Mucosa of stomach (tissue), 1 donor: ENCODE measurements around the gene OR2J2.
"Not testable (repeated sequence)": the region's sequence is repeated elsewhere in the genome, so short reads cannot be mapped to it uniquely, and the experiment has no call there.

Source experiments
- H3K27me3 ChIP-seq: one replicate; pipeline ENCODE4 v1.7.0; 2013; ENCODE audit warnings: mild to moderate bottlenecking, low read length; ENCODE audit not compliant: control insufficient read depth, insufficient read depth
- H3K36me3 ChIP-seq: one replicate; pipeline ENCODE4 v1.7.0; 2013; ENCODE audit warnings: low read length; ENCODE audit not compliant: control insufficient read depth, insufficient read depth
- H3K4me1 ChIP-seq: one replicate; pipeline ENCODE4 v1.7.0; 2013; ENCODE audit warnings: mild to moderate bottlenecking, low read length; ENCODE audit not compliant: control insufficient read depth, insufficient read depth
- H3K4me3 ChIP-seq: one replicate; pipeline ENCODE4 v1.7.0; 2013; ENCODE audit warnings: low read length
- H3K9ac ChIP-seq: one replicate; pipeline ENCODE4 v1.7.0; 2013; ENCODE audit warnings: mild to moderate bottlenecking, low read length, moderate library complexity
- H3K9me3 ChIP-seq: one replicate; pipeline ENCODE4 v1.7.0; 2013; ENCODE audit warnings: mild to moderate bottlenecking, low read length, moderate library complexity; ENCODE audit not compliant: control insufficient read depth
- donor health status: Pancreatic carcinoma.

OR2J2 gene

DNA sequence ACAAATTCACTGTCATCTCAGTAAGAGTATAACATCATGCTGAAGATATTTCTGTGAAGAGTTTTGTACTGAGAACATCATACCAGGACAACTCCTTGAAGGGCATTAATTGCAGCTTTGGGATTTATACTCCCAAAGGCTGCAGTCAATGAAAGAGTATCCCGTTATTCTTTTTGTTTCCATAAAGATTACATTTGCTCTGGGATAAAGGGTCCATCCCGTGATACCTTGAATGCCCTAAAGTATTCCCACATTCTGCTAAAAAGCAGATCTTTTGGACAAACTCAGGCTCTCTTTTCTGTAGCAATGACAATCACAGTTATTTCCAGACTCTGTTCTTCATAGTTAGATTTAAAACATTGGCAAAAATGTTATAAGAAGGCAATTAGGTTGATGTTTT, at the start of gene OR2J2:
OR2J2 (plus strand) TSS at position 301 of the 400 bp plus-strand sequence. CDS start 2,729 bp downstream, outside the sequence.
- not testable (repeated sequence) for H3K36me3 ChIP-seq, H3K9ac ChIP-seq, H3K4me1 ChIP-seq, H3K9me3 ChIP-seq, H3K27me3 ChIP-seq, H3K4me3 ChIP-seq

GRCh38 chr6:29129326-29130012, 41.2 kb upstream of the OR2J2 start:
- H3K27me3 ChIP-seq: no peaks in the 10 kb centered on the region
- H3K9me3 ChIP-seq: no peaks in the 10 kb centered on the region
- no peaks in the 10 kb centered on the region for H3K4me1 ChIP-seq
- no peaks in the 10 kb centered on the region for H3K36me3 ChIP-seq
- no peak overlapping the region for H3K9ac ChIP-seq
- H3K4me3 ChIP-seq: no peak overlapping the region

- Histone ChIP-seq H3K27me3 (no peaks in the 10 kb centered on the region), H3K4me1 (no peaks in the 10 kb centered on the region), H3K9me3 (no peaks in the 10 kb centered on the region), H3K36me3 (no peaks in the 10 kb centered on the region), H3K9ac (no peak overlapping the region), H3K4me3 (no peak overlapping the region)
These were observed 40.1 kb upstream of the OR2J2 start for GRCh38 chr6:29130644-29131043.

DNA sequence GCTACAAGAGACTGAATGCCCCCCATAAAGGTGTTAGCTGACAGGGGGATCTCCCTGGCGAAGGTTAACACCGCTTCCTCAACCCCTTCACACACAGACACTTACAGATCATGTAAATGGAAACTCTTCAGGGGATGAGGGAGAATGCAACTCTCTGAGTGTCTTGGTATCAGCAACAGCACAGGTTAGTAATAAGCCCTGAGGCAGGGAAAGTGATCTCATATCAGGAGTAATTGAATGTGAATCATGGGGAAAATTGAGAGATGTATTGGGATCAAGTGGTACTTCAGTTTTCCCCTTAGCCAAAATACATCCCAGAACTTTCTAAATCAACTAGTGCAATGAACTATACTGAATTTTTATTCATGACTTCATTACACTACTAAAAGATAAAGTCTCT, 39.0 kb upstream of the OR2J2 start:
- Histone ChIP-seq H3K9me3 (no peaks in the 10 kb centered on the region), H3K27me3 (no peaks in the 10 kb centered on the region), H3K9ac (no peak overlapping the region)

GRCh38 chr6:29137724-29138123, 33.0 kb upstream of the OR2J2 start:
- H3K36me3 ChIP-seq: no peaks in the 10 kb centered on the region

More for the DNA sequence above, 39.0 kb upstream of the OR2J2 start:
- H3K4me1 ChIP-seq: no peaks in the 10 kb centered on the region
- no peak overlapping the region for H3K4me3 ChIP-seq
- H3K36me3 ChIP-seq: no peaks in the 10 kb centered on the region

DNA sequence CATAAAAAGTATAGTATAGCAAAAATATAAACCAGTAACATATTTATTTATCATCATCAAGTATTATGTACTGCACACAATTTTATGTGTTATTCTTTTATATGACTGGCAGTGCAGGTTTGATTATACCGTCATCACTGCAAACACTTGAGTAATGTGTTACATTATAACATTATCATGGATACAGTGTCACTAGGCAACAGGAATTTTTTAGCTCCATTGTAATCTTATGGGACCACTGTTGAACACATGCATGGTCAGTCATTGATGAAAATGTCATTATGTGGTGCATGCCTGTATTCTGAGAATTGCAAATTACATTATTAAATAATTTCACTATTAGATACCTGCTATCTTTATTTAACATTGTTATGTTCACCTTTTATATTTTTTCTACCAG, 29.1 kb upstream of the OR2J2 start:
- no peaks in the 10 kb centered on the region for H3K36me3 ChIP-seq

More at GRCh38 chr6:29137724-29138123, 33.0 kb upstream of the OR2J2 start:
- Histone ChIP-seq H3K27me3 (no peaks in the 10 kb centered on the region), H3K9me3 (no peaks in the 10 kb centered on the region), H3K4me1 (no peaks in the 10 kb centered on the region), H3K4me3 (no peak overlapping the region), H3K9ac (no peak overlapping the region)

DNA sequence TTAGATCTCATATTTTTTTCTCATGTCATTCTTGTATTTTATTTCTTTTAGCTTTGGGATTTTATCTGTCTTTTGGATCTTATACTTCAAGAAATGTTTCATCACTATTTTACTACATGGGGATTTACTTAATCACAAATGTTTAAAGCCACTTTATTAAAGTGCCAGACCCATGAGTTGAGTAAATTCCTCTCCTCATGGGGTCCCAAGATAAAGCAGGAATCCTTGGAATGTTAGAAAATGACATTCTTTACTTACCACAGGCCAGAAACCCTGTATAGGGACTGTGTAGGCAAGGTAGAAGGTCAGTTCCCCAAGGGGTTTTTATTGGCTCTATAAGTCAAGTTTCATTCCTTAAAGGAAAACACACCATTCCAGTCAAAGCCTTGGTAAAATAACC, 28.4 kb upstream of the OR2J2 start:
- no peaks in the 10 kb centered on the region for H3K9me3 ChIP-seq
- H3K36me3 ChIP-seq: no peaks in the 10 kb centered on the region
- no peak overlapping the region for H3K9ac ChIP-seq
- H3K4me3 ChIP-seq: no peak overlapping the region
- H3K27me3 ChIP-seq: no peaks in the 10 kb centered on the region
- no peaks in the 10 kb centered on the region for H3K4me1 ChIP-seq

More for the DNA sequence above, 29.1 kb upstream of the OR2J2 start:
- H3K4me1 ChIP-seq: no peaks in the 10 kb centered on the region
- H3K9ac ChIP-seq: no peak overlapping the region
- no peaks in the 10 kb centered on the region for H3K27me3 ChIP-seq
- no peaks in the 10 kb centered on the region for H3K9me3 ChIP-seq
- no peak overlapping the region for H3K4me3 ChIP-seq

DNA sequence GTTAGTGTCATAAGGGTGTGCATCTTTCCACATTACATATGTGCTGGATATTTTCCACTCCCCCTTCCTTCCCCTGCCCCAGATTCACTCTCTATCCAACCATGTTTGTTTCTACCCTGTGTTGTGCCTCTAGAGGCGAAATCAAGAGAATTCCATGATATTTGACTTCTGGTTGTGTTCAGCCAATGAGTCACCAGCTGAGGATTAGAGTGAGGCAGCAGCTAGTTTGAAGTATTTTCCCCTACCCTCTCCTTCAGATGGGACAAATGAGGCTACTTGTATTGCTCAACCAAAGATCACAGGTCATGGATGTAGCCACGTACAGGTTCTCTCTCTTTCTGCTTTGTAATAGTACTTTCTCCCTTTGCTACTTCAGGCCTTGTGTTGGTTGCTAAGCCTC, 24.5 kb upstream of the OR2J2 start:
- no peaks in the 10 kb centered on the region for H3K9me3 ChIP-seq

DNA sequence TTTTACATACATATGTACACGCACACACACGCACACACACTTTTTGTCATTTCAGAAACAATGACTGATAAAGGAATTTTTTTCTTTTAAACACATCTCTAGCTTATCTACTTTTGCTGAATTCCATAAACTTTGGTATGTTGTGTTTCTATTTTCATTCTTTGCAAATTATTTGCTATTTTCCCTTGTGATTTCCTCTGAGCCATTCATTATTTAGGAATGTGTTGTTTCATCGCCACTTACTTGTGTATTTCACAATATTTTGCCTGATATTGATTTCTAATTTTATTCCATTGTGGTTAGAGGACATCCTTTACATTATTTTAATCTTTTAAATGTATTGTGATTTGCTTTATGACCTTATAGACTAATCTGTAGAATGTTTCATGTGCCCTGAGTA, 23.6 kb upstream of the OR2J2 start:
- H3K4me1 ChIP-seq: no peaks in the 10 kb centered on the region
- H3K27me3 ChIP-seq: no peaks in the 10 kb centered on the region
- no peaks in the 10 kb centered on the region for H3K36me3 ChIP-seq
- H3K4me3 ChIP-seq: no peak overlapping the region
- H3K9ac ChIP-seq: no peak overlapping the region
- H3K9me3 ChIP-seq: no peaks in the 10 kb centered on the region

More for the DNA sequence above, 24.5 kb upstream of the OR2J2 start:
- Histone ChIP-seq H3K27me3 (no peaks in the 10 kb centered on the region), H3K36me3 (no peaks in the 10 kb centered on the region), H3K4me1 (no peaks in the 10 kb centered on the region), H3K4me3 (no peak overlapping the region), H3K9ac (no peak overlapping the region)

DNA sequence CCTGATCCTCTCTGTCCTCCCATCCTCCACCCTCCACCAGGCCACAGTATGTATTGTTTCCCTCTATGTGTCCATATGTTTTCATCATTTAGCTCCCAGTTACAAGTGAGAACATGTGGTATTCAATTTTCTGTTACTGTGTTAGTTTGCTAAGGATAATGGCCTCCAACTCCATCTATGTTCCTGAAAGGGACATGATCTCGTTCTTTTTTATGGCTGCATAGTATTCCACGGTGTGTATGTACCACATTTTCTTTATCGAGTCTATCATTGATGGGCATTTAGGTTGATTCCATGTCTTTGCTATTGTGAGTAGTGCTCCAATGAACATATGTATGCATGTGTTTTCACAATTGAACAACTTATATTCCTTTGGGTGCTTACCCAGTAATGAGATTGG, 21.3 kb upstream of the OR2J2 start:
- not testable (repeated sequence) for H3K9ac ChIP-seq, H3K36me3 ChIP-seq, H3K4me3 ChIP-seq, H3K9me3 ChIP-seq, H3K4me1 ChIP-seq, H3K27me3 ChIP-seq

DNA sequence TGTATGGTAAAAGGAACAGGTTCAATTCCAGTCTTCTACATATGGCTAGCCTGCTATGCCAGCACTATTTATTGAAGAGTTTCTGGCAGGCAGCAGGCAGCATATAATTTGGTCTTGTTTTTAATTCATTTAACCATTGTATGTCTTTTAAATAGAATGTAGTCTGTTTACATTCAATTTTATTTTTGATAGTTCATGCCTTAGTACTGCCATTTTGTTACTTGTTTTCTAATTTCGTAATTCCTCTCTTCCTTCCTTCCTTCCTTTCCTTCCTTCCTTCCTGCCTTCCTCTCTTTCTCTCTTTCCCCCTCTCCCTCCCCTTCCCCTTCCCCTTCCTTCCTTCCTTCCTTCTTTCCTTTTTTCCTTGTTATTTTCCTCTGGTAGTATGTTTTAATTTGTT, 17.6 kb upstream of the OR2J2 start:
- H3K27me3 ChIP-seq: no peaks in the 10 kb centered on the region
- no peaks in the 10 kb centered on the region for H3K9me3 ChIP-seq
- no peaks in the 10 kb centered on the region for H3K4me1 ChIP-seq
- H3K4me3 ChIP-seq: no peak overlapping the region
- H3K36me3 ChIP-seq: no peaks in the 10 kb centered on the region
- no peak overlapping the region for H3K9ac ChIP-seq

- H3K4me3 ChIP-seq, H3K36me3 ChIP-seq, H3K9ac ChIP-seq, H3K27me3 ChIP-seq, H3K9me3 ChIP-seq, H3K4me1 ChIP-seq: not testable (repeated sequence)
These were observed 15.5 kb upstream of the OR2J2 start for GRCh38 chr6:29155182-29155581.

GRCh38 chr6:29159922-29160321, 10.8 kb upstream of the OR2J2 start:
- not testable (repeated sequence) for H3K4me3 ChIP-seq, H3K36me3 ChIP-seq, H3K27me3 ChIP-seq, H3K9ac ChIP-seq, H3K4me1 ChIP-seq, H3K9me3 ChIP-seq
